HUES6 (cell line): ENCODE measurements around the gene BCL2L1.

Experiments
- H3K27ac ChIP-seq: 2 replicates; pipeline ENCODE4 v1.7.0; 2013; ENCODE audit warnings: low read depth, mild to moderate bottlenecking, low read length, inconsistent platforms
- H3K27me3 ChIP-seq: 2 replicates; pipeline ENCODE4 v1.6.1; 2013; ENCODE audit warnings: low read length; ENCODE audit not compliant: control insufficient read depth, insufficient read depth
- H3K36me3 ChIP-seq: 2 replicates; pipeline ENCODE4 v1.6.1; 2013; ENCODE audit warnings: low read length; ENCODE audit not compliant: control insufficient read depth, insufficient read depth
- H3K4me1 ChIP-seq: 2 replicates; pipeline ENCODE4 v1.6.1; 2013; ENCODE audit warnings: low read length; ENCODE audit not compliant: control insufficient read depth, insufficient read depth
- H3K4me3 ChIP-seq: 2 replicates; pipeline ENCODE4 v1.5.1; 2013; ENCODE audit warnings: low read depth, low read length
- H3K9ac ChIP-seq: one replicate; pipeline ENCODE4 v1.6.1; 2013; ENCODE audit warnings: mild to moderate bottlenecking, low read length
- H3K9me3 ChIP-seq: 2 replicates; pipeline ENCODE4 v1.6.1; 2013; ENCODE audit warnings: low read depth, low read length; ENCODE audit not compliant: control insufficient read depth, insufficient read depth

The BCL2L1 gene

DNA sequence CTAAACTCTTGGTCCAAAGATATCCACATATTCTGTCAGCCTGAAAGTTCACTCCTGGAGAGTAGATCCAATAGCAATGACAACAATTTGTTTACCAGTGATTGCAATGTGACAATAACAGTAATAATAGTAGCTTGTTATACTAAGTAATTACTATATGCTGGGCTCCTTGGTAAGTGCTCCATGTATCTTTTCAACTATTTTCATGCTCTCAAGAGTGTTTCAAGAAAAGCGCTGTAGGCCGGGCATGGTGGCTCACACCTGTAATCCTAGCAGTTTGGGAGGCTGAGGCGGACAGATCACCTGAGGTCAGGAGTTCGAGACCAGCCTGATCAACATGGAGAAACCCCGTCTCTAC is 15.4 kb downstream of the BCL2L1 start:
- no peaks in the 10 kb centered on the region for H3K27me3 ChIP-seq
- H3K27ac ChIP-seq = no peak overlapping the region
- no peak overlapping the region for H3K4me3 ChIP-seq
- H3K36me3 ChIP-seq = peaks cover 45% of the 10 kb centered on the region
- no peak overlapping the region for H3K9ac ChIP-seq
- H3K9me3 ChIP-seq = no peaks in the 10 kb centered on the region
- H3K4me1 ChIP-seq = peaks cover 43% of the 10 kb centered on the region

GRCh38 chr20:31706607-31707257 is 15.9 kb downstream of the BCL2L1 start:
- peaks cover 49% of the 10 kb centered on the region for H3K36me3 ChIP-seq
- H3K4me3 ChIP-seq = no peak overlapping the region
- H3K4me1 ChIP-seq = peaks cover 38% of the 10 kb centered on the region
- H3K9ac ChIP-seq = no peak overlapping the region
- H3K27me3 ChIP-seq = no peaks in the 10 kb centered on the region
- no peak overlapping the region for H3K27ac ChIP-seq
- no peaks in the 10 kb centered on the region for H3K9me3 ChIP-seq

- Histone ChIP-seq H3K4me1 (peaks cover 29% of the 10 kb centered on the region), H3K27ac (no peak overlapping the region), H3K36me3 (peaks cover 48% of the 10 kb centered on the region), H3K4me3 (no peak overlapping the region), H3K9ac (no peak overlapping the region), H3K27me3 (no peaks in the 10 kb centered on the region), H3K9me3 (no peaks in the 10 kb centered on the region)
Measured at GRCh38 chr20:31705598-31706597, 16.8 kb downstream of the BCL2L1 start.

DNA sequence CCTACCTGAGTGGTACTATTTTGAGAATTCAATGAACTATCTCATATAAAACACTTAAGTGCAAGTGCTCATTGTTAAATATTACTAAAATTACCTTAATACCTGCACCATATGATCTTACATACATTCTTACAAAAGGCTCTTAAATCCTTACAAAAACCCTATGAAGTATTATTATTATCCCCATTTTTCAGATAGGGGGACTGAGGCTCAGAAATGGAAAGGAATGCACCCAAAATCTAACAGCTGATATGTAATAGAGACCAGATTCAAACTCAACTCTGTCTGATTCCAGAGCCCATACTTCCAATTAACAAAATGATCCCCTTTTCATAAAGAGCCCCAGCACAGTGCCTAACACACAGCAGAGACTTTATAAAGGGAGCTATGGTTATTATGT is 17.5 kb downstream of the BCL2L1 start:
- no peak overlapping the region for H3K9ac ChIP-seq
- H3K36me3 ChIP-seq = peaks cover 42% of the 10 kb centered on the region
- H3K27ac ChIP-seq = no peak overlapping the region; the same call in 1 of the 2 replicates
- H3K9me3 ChIP-seq = no peaks in the 10 kb centered on the region
- H3K4me1 ChIP-seq = peaks cover 24% of the 10 kb centered on the region
- no peaks in the 10 kb centered on the region for H3K27me3 ChIP-seq
- no peak overlapping the region for H3K4me3 ChIP-seq

- Histone ChIP-seq H3K27me3 (no peaks in the 10 kb centered on the region), H3K4me1 (peaks cover 26% of the 10 kb centered on the region), H3K9me3 (no peaks in the 10 kb centered on the region), H3K27ac (peak overlapping the region; percentile 60; the same call in 1 of the 2 replicates), H3K4me3 (no peak overlapping the region), H3K9ac (peak overlapping the region; percentile 17), H3K36me3 (peaks cover 40% of the 10 kb centered on the region)
Measured at GRCh38 chr20:31704225-31705119, 18.2 kb downstream of the BCL2L1 start.

DNA sequence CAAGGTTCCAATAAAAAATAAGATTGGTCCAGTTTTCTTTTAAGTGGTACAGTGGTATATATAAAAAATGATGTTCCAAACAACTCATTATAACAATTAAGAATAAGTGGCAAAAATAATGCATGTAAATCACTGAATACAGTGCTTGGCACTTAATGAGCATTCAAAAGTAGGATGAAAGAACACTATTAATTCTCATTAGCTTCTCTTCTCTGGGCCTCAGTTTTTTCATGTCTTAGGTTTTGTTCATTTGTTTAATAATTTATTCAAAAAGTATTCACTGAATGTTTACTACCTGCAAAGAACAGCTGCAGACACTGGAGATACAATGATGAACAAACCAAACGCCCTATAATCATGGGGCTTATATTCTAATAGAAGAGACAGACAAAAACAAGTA is 21.1 kb downstream of the BCL2L1 start:
- Histone ChIP-seq H3K9me3 (no peaks in the 10 kb centered on the region), H3K4me1 (peaks cover 24% of the 10 kb centered on the region), H3K27ac (no peak overlapping the region), H3K9ac (no peak overlapping the region), H3K4me3 (no peak overlapping the region), H3K27me3 (no peaks in the 10 kb centered on the region), H3K36me3 (peaks cover 33% of the 10 kb centered on the region)

DNA sequence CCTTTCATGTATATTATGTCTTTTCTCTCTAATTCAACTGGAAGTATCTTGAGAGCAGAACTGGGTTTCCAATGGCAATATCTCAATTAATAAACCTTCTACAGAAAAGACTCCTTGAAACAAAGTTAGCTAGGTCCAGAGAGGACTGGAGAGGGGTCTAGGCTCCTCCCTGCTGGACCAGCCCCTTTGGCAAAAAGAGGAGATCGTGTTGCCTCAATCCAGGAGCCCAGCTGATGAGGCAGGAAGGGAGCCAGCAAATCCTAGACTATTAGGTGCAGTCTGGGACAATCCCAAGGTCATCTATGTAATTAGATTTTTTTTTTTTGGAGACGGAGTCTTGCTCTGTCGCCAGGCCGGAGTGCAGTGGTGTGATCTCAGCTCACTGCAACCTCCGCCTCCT is 21.9 kb downstream of the BCL2L1 start:
- no peaks in the 10 kb centered on the region for H3K27me3 ChIP-seq
- peaks cover 27% of the 10 kb centered on the region for H3K4me1 ChIP-seq
- H3K9ac ChIP-seq = no peak overlapping the region
- peaks cover 24% of the 10 kb centered on the region; the same call in 1 of the 2 replicates for H3K36me3 ChIP-seq
- H3K4me3 ChIP-seq = no peak overlapping the region
- H3K9me3 ChIP-seq = no peaks in the 10 kb centered on the region
- H3K27ac ChIP-seq = no peak overlapping the region

- Histone ChIP-seq H3K9ac (no peak overlapping the region), H3K36me3 (peaks cover 24% of the 10 kb centered on the region; the same call in 1 of the 2 replicates), H3K4me1 (peaks cover 33% of the 10 kb centered on the region), H3K27me3 (no peaks in the 10 kb centered on the region), H3K9me3 (no peaks in the 10 kb centered on the region), H3K4me3 (no peak overlapping the region), H3K27ac (no peak overlapping the region)
Measured at GRCh38 chr20:31699801-31700728, 22.6 kb downstream of the BCL2L1 start.

- no peak overlapping the region for H3K4me3 ChIP-seq
- peaks cover 22% of the 10 kb centered on the region; the same call in 1 of the 2 replicates for H3K36me3 ChIP-seq
- H3K9me3 ChIP-seq = no peaks in the 10 kb centered on the region
- H3K27me3 ChIP-seq = no peaks in the 10 kb centered on the region
- H3K4me1 ChIP-seq = peaks cover 33% of the 10 kb centered on the region
- H3K27ac ChIP-seq = peak overlapping the region; percentile 36; the same call in 1 of the 2 replicates
- H3K9ac ChIP-seq = no peak overlapping the region
Measured at GRCh38 chr20:31698803-31699718, 23.6 kb downstream of the BCL2L1 start.
